HEK293 (cell line): ENCODE results near the gene VPS13C.

Source experiments
- CTCF ChIA-PET: fragments of 350-600 bp; formaldehyde crosslinking; extraction: SDS; loops from one replicate; lab custom pipeline; 2021; ENCODE audit warnings: antibody characterized with exemption; lab: Yijun Ruan, JAX
- POLR2A ChIA-PET: fragments of 300-600 bp; formaldehyde crosslinking; extraction: SDS; loops from one replicate; lab custom pipeline; 2020; ENCODE audit warnings: antibody characterized with exemption, inconsistent platforms; lab: Yijun Ruan, JAX
- H3K27ac ChIP-seq: fragments of 200-500 bp; sonication (Bioruptor generic); 2 replicates; pipeline ENCODE4 v1.5.1; 2014; ENCODE audit warnings: low read depth, low read length, control low read depth, inconsistent platforms; ENCODE audit errors: extremely low read depth
- H3K36me3 ChIP-seq, 2 experiments: fragments of 200-500 bp in 1 of 2; sonication (Bioruptor generic) in 1 of 2; 1 replicate in 1 of 2; 2 replicates in 1 of 2; pipeline ENCODE4 v1.5.1; 2014 to 2017; ENCODE audit warnings: inconsistent platforms in 2 of 2, low read length in 2 of 2; ENCODE audit not compliant: control insufficient read depth in 2 of 2, insufficient read depth in 1 of 2
- H3K4me1 ChIP-seq: fragments of 200-500 bp; sonication (Bioruptor generic); 2 replicates; pipeline ENCODE4 v1.5.1; 2014; ENCODE audit warnings: mild to moderate bottlenecking, low read length, inconsistent platforms; ENCODE audit not compliant: control insufficient read depth, insufficient read depth
- H3K4me3 ChIP-seq: 2 replicates; pipeline ENCODE4 v1.5.1; 2011; ENCODE audit warnings: low read depth, mild to moderate bottlenecking, control low read depth, low read length, moderate library complexity
- H3K9me3 ChIP-seq: fragments of 200-500 bp; sonication (Bioruptor generic); 2 replicates; pipeline ENCODE4 v1.5.1; 2014; ENCODE audit warnings: low read depth, low read length, inconsistent platforms; ENCODE audit not compliant: control insufficient read depth, insufficient read depth
- BCL11B ChIP-seq: fragments of 450-650 bp; formaldehyde crosslinking; IDR thresholded peaks from 2 replicates; pipeline ENCODE4 v1.5.1; 2016; ENCODE audit warnings: low read depth, missing biosample characterization, missing genetic modification characterization
- MEIS1 ChIP-seq: sonication (generic); formaldehyde crosslinking; IDR thresholded peaks from 2 replicates; pipeline ENCODE4 v1.8.1; 2022; ENCODE audit warnings: missing genetic modification reagents, mild to moderate bottlenecking, borderline replicate concordance
- PBX3 ChIP-seq: sonication (generic); formaldehyde crosslinking; IDR thresholded peaks from 2 replicates; pipeline ENCODE4 v1.8.1; 2022; ENCODE audit warnings: mild to moderate bottlenecking, moderate library complexity, missing genetic modification reagents
- SCRT2 ChIP-seq: fragments of 450-650 bp; formaldehyde crosslinking; IDR thresholded peaks from 2 replicates; pipeline ENCODE4 v1.5.1; 2016; ENCODE audit warnings: missing biosample characterization, missing genetic modification characterization
- ZFP3 ChIP-seq: fragments of 450-650 bp; formaldehyde crosslinking; IDR thresholded peaks from 2 replicates; pipeline ENCODE4 v1.5.1; 2016; ENCODE audit warnings: low read depth, missing biosample characterization, missing genetic modification characterization
- ZNF133 ChIP-seq: fragments of 450-650 bp; formaldehyde crosslinking; IDR thresholded peaks from 2 replicates; pipeline ENCODE4 v1.5.1; 2016; ENCODE audit warnings: missing biosample characterization, missing genetic modification characterization
- ZNF138 ChIP-seq: fragments of 450-650 bp; formaldehyde crosslinking; IDR thresholded peaks from 2 replicates; pipeline ENCODE4 v1.5.1; 2016; ENCODE audit warnings: missing biosample characterization, missing genetic modification characterization, borderline replicate concordance
- ZNF148 ChIP-seq: fragments of 450-650 bp; formaldehyde crosslinking; IDR thresholded peaks from 2 replicates; pipeline ENCODE4 v1.5.0; 2017; ENCODE audit warnings: missing biosample characterization, missing genetic modification characterization, borderline replicate concordance
- ZNF16 ChIP-seq: fragments of 450-650 bp; formaldehyde crosslinking; IDR thresholded peaks from 2 replicates; pipeline ENCODE4 v1.5.1; 2016; ENCODE audit warnings: low read depth, missing biosample characterization, missing genetic modification characterization
- ZNF214 ChIP-seq: fragments of 450-650 bp; formaldehyde crosslinking; IDR thresholded peaks from 2 replicates; pipeline ENCODE4 v1.5.1; 2017; ENCODE audit warnings: missing biosample characterization, mild to moderate bottlenecking, missing genetic modification characterization, borderline replicate concordance
- ZNF239 ChIP-seq: fragments of 450-650 bp; formaldehyde crosslinking; IDR thresholded peaks from 2 replicates; pipeline ENCODE4 v1.5.1; 2016; ENCODE audit warnings: missing biosample characterization, missing genetic modification characterization
- ZNF280D ChIP-seq: fragments of 450-650 bp; formaldehyde crosslinking; IDR thresholded peaks from 2 replicates; pipeline ENCODE4 v1.5.1; 2016; ENCODE audit warnings: missing biosample characterization, missing genetic modification characterization
- ZNF292 ChIP-seq: fragments of 450-650 bp; formaldehyde crosslinking; IDR thresholded peaks from 2 replicates; pipeline ENCODE4 v1.5.1; 2016; ENCODE audit warnings: low read depth, missing biosample characterization, missing genetic modification characterization, borderline replicate concordance
- ZNF324 ChIP-seq: fragments of 450-650 bp; formaldehyde crosslinking; IDR thresholded peaks from 2 replicates; pipeline ENCODE4 v1.5.1; 2016; ENCODE audit warnings: missing biosample characterization, missing genetic modification characterization
- ZNF335 ChIP-seq: fragments of 450-650 bp; formaldehyde crosslinking; conservative IDR thresholded peaks from 2 replicates; pipeline ENCODE4 v1.5.1; 2016; ENCODE audit warnings: missing biosample characterization, missing genetic modification characterization
- ZNF426 ChIP-seq: fragments of 450-650 bp; formaldehyde crosslinking; IDR thresholded peaks from 2 replicates; pipeline ENCODE4 v1.5.1; 2017; ENCODE audit warnings: missing biosample characterization, missing genetic modification characterization, mild to moderate bottlenecking, inconsistent platforms, moderate library complexity
- ZNF626 ChIP-seq: fragments of 450-650 bp; sonication (Bioruptor Pico); formaldehyde crosslinking; IDR thresholded peaks from 2 replicates; pipeline ENCODE4 v1.5.1; 2018; ENCODE audit warnings: missing biosample characterization, missing genetic modification characterization, inconsistent platforms
- ZNF664 ChIP-seq: fragments of 450-650 bp; formaldehyde crosslinking; IDR thresholded peaks from 2 replicates; pipeline ENCODE4 v1.5.1; 2016; ENCODE audit warnings: missing biosample characterization, missing genetic modification characterization
- ZNF701 ChIP-seq: fragments of 450-650 bp; formaldehyde crosslinking; IDR thresholded peaks from 2 replicates; pipeline ENCODE4 v1.5.1; 2016; ENCODE audit warnings: missing biosample characterization, missing genetic modification characterization
- ZNF747 ChIP-seq: fragments of 450-650 bp; formaldehyde crosslinking; IDR thresholded peaks from 2 replicates; pipeline ENCODE4 v1.5.1; 2016; ENCODE audit warnings: missing biosample characterization, missing genetic modification characterization
- ZNF776 ChIP-seq: fragments of 450-650 bp; formaldehyde crosslinking; IDR thresholded peaks from 2 replicates; pipeline ENCODE4 v1.5.0; 2017; ENCODE audit warnings: missing biosample characterization, missing genetic modification characterization, borderline replicate concordance
- ZNF830 ChIP-seq: fragments of 450-650 bp; IDR thresholded peaks from 2 replicates; pipeline ENCODE4 v1.5.0; 2018; ENCODE audit warnings: missing biosample characterization, missing genetic modification characterization, low read depth, mild to moderate bottlenecking, moderate library complexity
- TF ChIP-seq, protein P1 (sequence below): fragments of 450-650 bp; formaldehyde crosslinking; IDR thresholded peaks from 2 replicates; pipeline ENCODE4 v1.5.1; 2016; ENCODE audit warnings: missing biosample characterization, missing genetic modification characterization, low read depth

The VPS13C gene

GRCh38 chr15:62109437-62109836 is 49.2 kb upstream of the VPS13C start:
- Histone ChIP-seq H3K9me3 (no peaks in the 10 kb centered on the region), H3K4me1 (peaks cover 18% of the 10 kb centered on the region), H3K4me3 (no peak overlapping the region), H3K27ac (no peak overlapping the region)
- POLR2A ChIA-PET = no interaction called here
- TF ChIP-seq ZNF426 (tag by site-specific recombination) = no peak
- TF ChIP-seq ZNF239 = no peak
- TF ChIP-seq ZNF776 (tag by site-specific recombination) = no peak
- TF ChIP-seq ZNF747 (tag by site-specific recombination) = no peak
- TF ChIP-seq ZNF701 (tag by site-specific recombination) = no peak
- no peak for TF ChIP-seq ZNF626 (tag by site-specific recombination)
- TF ChIP-seq, protein P1, sequence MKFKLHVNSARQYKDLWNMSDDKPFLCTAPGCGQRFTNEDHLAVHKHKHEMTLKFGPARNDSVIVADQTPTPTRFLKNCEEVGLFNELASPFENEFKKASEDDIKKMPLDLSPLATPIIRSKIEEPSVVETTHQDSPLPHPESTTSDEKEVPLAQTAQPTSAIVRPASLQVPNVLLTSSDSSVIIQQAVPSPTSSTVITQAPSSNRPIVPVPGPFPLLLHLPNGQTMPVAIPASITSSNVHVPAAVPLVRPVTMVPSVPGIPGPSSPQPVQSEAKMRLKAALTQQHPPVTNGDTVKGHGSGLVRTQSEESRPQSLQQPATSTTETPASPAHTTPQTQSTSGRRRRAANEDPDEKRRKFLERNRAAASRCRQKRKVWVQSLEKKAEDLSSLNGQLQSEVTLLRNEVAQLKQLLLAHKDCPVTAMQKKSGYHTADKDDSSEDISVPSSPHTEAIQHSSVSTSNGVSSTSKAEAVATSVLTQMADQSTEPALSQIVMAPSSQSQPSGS (tag by site-specific recombination) = no peak
- no peak for TF ChIP-seq ZNF292 (tag by site-specific recombination)
- no peak for TF ChIP-seq ZNF138
- TF ChIP-seq ZFP3 = no peak
- no peak for TF ChIP-seq MEIS1 (CRISPR knock-in tag)
- TF ChIP-seq ZNF148 (tag by site-specific recombination) = no peak
- TF ChIP-seq SCRT2 = no peak
- no peak for TF ChIP-seq ZNF214 (tag by site-specific recombination)
- TF ChIP-seq BCL11B (tag by site-specific recombination) = no peak
- TF ChIP-seq ZNF335 = no peak
- TF ChIP-seq, all 188 proteins: peak for 0
- CTCF ChIA-PET = no interaction called here
- H3K36me3 ChIP-seq = no peaks in the 10 kb centered on the region

- H3K36me3 ChIP-seq = no peaks in the 10 kb centered on the region
- POLR2A ChIA-PET = no interaction called here
- H3K27ac ChIP-seq = no peak overlapping the region
- no peaks in the 10 kb centered on the region for H3K9me3 ChIP-seq
- CTCF ChIA-PET = interaction anchor here (1.0 kb wide), 1 partner anchor 17 kb away, joined by 3 read pairs; no protein-coding TSS in a partner anchor
- no peak for TF ChIP-seq ZNF664 (tag by site-specific recombination)
- no peak for TF ChIP-seq PBX3 (CRISPR knock-in tag)
- TF ChIP-seq ZNF16 (tag by site-specific recombination) = no peak
- no peak for TF ChIP-seq ZNF324
- TF ChIP-seq ZNF133 (tag by site-specific recombination) = no peak
- no peak for TF ChIP-seq ZNF280D
- TF ChIP-seq ZNF830 (tag by site-specific recombination) = no peak
- H3K4me1 ChIP-seq = peaks cover 18% of the 10 kb centered on the region
- no peak overlapping the region for H3K4me3 ChIP-seq
Observed at GRCh38 chr15:62108411-62108810, 48.2 kb upstream of the VPS13C start.
